Hippocampal formation (tissue), 2 donors: ENCODE measurements around the gene JARID2.

ENCODE experiments used
- DNase-seq, 2 donors: peaks; one replicate each; lab custom pipeline; 2025; lab: John Stamatoyannopoulos, UW

JARID2 gene

GRCh38 chr6:15332446-15332845 is 86.6 kb downstream of the JARID2 start:
- no peak for DNase-seq

GRCh38 chr6:15335385-15335784 is 89.5 kb downstream of the JARID2 start:
- no peak for DNase-seq

GRCh38 chr6:15335916-15336315 is 90.0 kb downstream of the JARID2 start:
- DNase-seq: no peak

GRCh38 chr6:15336900-15337560 is 91.2 kb downstream of the JARID2 start:
- DNase-seq: no peak

- DNase-seq: no peak
Observed at GRCh38 chr6:15337582-15337981, 91.7 kb downstream of the JARID2 start.

GRCh38 chr6:15338476-15338875 is 92.6 kb downstream of the JARID2 start:
- DNase-seq: no peak

- no peak for DNase-seq
Observed at GRCh38 chr6:15339081-15339480, 93.2 kb downstream of the JARID2 start.

GRCh38 chr6:15340105-15340601 is 94.3 kb downstream of the JARID2 start:
- DNase-seq: no peak

- DNase-seq: no peak
Observed at GRCh38 chr6:15340775-15341174, 94.9 kb downstream of the JARID2 start.

- no peak for DNase-seq
Observed at GRCh38 chr6:15341311-15342001, 95.6 kb downstream of the JARID2 start.

- DNase-seq: no peak
Observed at GRCh38 chr6:15342114-15342513, 96.2 kb downstream of the JARID2 start.

GRCh38 chr6:15343490-15344191 is 97.8 kb downstream of the JARID2 start:
- DNase-seq: no peak

GRCh38 chr6:15344192-15344519 is 98.3 kb downstream of the JARID2 start:
- DNase-seq: no peak

GRCh38 chr6:15344831-15345230 is 99.0 kb downstream of the JARID2 start:
- DNase-seq: no peak

GRCh38 chr6:15346315-15346714 is 100.4 kb downstream of the JARID2 start:
- no peak for DNase-seq

GRCh38 chr6:15348528-15348927 is 102.7 kb downstream of the JARID2 start:
- no peak for DNase-seq

- no peak for DNase-seq
Observed at GRCh38 chr6:15349379-15349778, 103.5 kb downstream of the JARID2 start.

- no peak for DNase-seq
Observed at GRCh38 chr6:15350386-15351083, 104.7 kb downstream of the JARID2 start.

- DNase-seq: peak; percentile 10 to 11
Observed at GRCh38 chr6:15351631-15352030, 105.8 kb downstream of the JARID2 start.

GRCh38 chr6:15352220-15352619 is 106.4 kb downstream of the JARID2 start:
- no peak for DNase-seq

- no peak for DNase-seq
Observed at GRCh38 chr6:15352845-15353244, 107.0 kb downstream of the JARID2 start.

- no peak for DNase-seq
Observed at GRCh38 chr6:15355683-15356099, 109.8 kb downstream of the JARID2 start.
